ENCODE results near the gene NRAS.

Gene NRAS

DNA sequence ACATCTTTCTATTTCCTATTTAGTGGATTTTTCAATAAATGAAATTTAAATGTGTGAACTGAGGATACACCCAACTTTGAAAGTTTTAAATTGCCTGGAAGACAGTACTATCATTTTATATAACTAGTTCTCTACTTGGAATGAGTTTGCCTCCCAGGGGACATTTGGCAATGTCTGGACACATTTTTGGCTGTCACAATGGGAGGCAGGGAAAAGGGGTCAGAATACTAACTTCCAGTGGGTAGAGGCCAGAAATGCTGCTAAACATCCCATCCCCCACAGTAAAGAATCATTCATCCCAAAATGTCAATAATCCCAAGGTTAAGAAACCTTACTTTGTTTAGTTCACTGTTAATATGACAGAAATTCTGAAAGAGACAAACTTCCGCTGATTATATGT lies 13.2 kb upstream of the NRAS start:
- TF ChIP-seq, protein P1, sequence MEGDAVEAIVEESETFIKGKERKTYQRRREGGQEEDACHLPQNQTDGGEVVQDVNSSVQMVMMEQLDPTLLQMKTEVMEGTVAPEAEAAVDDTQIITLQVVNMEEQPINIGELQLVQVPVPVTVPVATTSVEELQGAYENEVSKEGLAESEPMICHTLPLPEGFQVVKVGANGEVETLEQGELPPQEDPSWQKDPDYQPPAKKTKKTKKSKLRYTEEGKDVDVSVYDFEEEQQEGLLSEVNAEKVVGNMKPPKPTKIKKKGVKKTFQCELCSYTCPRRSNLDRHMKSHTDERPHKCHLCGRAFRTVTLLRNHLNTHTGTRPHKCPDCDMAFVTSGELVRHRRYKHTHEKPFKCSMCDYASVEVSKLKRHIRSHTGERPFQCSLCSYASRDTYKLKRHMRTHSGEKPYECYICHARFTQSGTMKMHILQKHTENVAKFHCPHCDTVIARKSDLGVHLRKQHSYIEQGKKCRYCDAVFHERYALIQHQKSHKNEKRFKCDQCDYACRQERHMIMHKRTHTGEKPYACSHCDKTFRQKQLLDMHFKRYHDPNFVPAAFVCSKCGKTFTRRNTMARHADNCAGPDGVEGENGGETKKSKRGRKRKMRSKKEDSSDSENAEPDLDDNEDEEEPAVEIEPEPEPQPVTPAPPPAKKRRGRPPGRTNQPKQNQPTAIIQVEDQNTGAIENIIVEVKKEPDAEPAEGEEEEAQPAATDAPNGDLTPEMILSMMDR (IDR thresholded peaks at IDR 0.05; ENCODE audit: low read depth, low read length, missing control alignments) = no peak
- DNase-seq (ENCODE audit: extremely low read depth, low read depth) = no peak

DNA sequence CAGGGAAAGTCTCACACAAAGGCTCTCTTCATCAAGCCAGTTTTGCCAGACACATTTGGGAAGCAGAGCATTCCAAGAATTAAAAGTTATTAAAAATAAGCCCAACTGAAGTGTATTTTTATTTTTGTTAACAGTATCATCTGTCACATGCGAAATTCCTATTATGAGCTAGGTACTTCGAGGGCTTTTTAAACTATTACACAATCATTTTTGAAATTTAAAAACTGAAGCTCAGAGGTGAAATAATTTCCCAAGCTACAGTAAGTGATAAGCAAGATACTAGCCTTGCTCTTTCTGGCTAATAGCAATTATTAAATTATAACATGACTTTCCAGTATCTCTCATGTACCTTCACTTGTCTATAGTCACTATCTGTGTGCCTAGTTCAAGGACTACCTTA lies 12.0 kb upstream of the NRAS start:
- H3K4me3 ChIP-seq (replicated peaks; ENCODE audit: low read depth, low read length) = no peak overlapping the region
- TF ChIP-seq, protein P1 (IDR thresholded peaks at IDR 0.05; ENCODE audit: low read depth, low read length, missing control alignments) = no peak
- no peak for DNase-seq (ENCODE audit: extremely low read depth, low read depth)

More for the DNA sequence above, 13.2 kb upstream of the NRAS start:
- H3K4me3 ChIP-seq (replicated peaks; ENCODE audit: low read depth, low read length) = no peak overlapping the region

DNA sequence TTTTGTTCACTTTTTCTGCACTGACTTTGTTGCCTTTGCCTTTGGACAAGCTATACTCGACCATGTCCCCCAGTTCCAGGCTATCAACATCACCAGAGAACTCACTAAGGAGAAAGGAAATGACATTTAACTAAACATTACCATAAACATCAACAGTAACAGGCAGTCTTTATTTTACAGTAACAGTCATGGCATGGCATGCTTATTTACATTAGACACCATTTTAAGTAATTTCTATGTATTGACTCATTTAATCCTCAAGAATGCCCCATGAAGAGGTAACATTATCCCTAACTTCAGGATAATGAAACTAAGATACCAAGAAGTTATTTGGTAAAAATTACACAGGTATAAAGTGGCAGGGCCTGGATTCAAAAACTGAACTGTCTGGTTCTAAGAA lies 8.7 kb upstream of the NRAS start:
- H3K4me3 ChIP-seq (replicated peaks; ENCODE audit: low read depth, low read length) = no peak overlapping the region
- TF ChIP-seq, protein P1 (IDR thresholded peaks at IDR 0.05; ENCODE audit: low read depth, low read length, missing control alignments) = no peak
- no peak for DNase-seq (ENCODE audit: extremely low read depth, low read depth)

DNA sequence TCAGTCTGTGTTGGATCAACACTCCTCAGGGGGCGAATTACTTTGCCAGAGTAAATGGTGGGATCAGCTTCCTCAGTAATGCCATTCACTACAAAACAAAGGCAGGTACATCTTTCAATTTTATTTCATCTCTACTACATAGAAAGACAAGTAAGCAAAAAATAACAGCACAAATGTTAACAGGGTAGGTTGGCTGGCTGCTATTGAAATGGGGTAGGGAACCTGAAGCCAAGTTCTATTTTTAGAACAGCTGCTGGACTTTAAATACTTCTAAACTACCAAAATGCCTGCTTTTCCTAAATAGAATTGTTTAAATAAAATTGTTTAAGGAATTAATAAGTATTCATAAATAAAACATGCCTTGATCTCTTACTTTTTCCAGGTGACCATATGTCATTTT lies 7.3 kb upstream of the NRAS start:
- no peak for DNase-seq (ENCODE audit: extremely low read depth, low read depth)
- TF ChIP-seq, protein P1 (IDR thresholded peaks at IDR 0.05; ENCODE audit: low read depth, low read length, missing control alignments) = no peak
- H3K4me3 ChIP-seq (replicated peaks; ENCODE audit: low read depth, low read length) = no peak overlapping the region

DNA sequence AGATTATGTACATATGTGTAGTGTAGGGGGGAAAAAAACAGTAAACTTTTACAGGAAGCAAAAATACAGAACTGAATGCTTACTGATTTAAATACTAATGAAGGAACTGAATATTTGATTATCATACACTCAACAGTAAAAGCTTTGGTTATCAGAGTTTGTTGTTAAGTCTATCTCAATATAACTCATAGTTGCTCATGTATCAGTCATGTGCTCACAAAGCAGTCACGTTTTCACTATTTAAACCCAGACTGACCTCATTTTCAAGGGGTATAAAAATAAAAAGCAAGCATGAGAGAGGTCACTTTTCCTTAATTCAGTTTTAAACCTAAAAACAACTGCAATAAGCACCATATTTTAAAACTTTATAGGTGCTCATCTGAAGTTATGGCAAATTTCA lies 6.9 kb upstream of the NRAS start:
- TF ChIP-seq, protein P1 (IDR thresholded peaks at IDR 0.05; ENCODE audit: low read depth, low read length, missing control alignments) = no peak
- H3K4me3 ChIP-seq (replicated peaks; ENCODE audit: low read depth, low read length) = no peak overlapping the region
- no peak for DNase-seq (ENCODE audit: extremely low read depth, low read depth)

DNA sequence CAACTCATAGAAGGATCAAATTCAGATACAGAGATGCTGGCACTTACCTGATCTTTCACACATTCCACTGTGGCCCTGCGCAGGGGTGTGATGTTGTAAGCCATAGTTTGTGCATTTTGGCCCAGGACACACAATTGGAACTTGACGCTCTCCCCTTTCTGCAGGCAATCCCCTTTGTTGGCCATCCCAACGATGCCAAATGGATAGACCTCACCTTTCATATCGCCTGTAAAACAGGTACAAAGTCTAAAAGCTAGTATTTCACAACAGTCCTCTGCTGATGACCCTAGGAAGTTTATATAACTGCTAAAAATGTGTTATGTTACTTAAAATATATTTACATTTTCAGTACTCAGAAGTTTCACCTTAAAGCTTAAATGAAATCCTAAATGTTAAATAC lies 3.9 kb upstream of the NRAS start:
- TF ChIP-seq, protein P1 (IDR thresholded peaks at IDR 0.05; ENCODE audit: low read depth, low read length, missing control alignments) = no peak
- DNase-seq (ENCODE audit: extremely low read depth, low read depth) = no peak
- no peak overlapping the region for H3K4me3 ChIP-seq (replicated peaks; ENCODE audit: low read depth, low read length)

DNA sequence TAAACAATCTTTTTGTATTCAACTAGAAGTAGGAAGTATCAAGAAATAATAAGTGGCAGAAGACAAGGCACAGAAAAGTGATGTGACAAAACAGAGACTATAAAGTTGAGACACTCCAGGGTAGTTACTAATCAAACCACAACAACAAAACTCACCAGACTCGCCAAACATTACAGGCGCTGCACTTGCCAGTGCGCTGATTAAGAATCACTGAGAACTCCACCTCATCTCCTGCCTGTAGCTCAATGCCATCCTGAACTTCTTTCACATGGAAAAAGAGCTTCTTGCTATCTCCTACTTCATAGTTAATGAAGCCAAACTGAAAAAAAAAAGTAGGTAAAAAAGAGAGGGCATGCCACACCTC lies 2.8 kb upstream of the NRAS start:
- no peak overlapping the region for H3K4me3 ChIP-seq (replicated peaks; ENCODE audit: low read depth, low read length)
- no peak for DNase-seq (ENCODE audit: extremely low read depth, low read depth)
- TF ChIP-seq, protein P1 (IDR thresholded peaks at IDR 0.05; ENCODE audit: low read depth, low read length, missing control alignments) = no peak

Measured in HFF-Myc (cell line).